Measurements from ENCODE around the gene TRIP4. TPM values are rescaled to one million over a fixed set of nuclear protein-coding genes. Genes with fewer than 3 reads are reported as not detected.
"Not testable (repeated sequence)": the region's sequence is repeated elsewhere in the genome, so short reads cannot be mapped to it uniquely, and the experiment has no call there.

TRIP4 gene
- total and polyA plus RNA-seq, 12 donors = 5.6 to 56.7 (median 18.2) TPM

- Histone ChIP-seq H3K36me3 (replicated peaks in 1 of 2) (no peaks in the 10 kb centered on the region), H3K4me3 (peak within 1 kb of the TSS; percentile 82 to 98 (median 96)), H3K27me3 (no peaks in the 10 kb centered on the region), H3K9me3 (replicated peaks in 1 of 3) (no peaks in the 10 kb centered on the region), H3K27ac (peak within 1 kb of the TSS in 4 of 5 donors; percentile 2 to 83 (median 67)), H3K4me1 (replicated peaks in 1 of 2) (peaks cover 10 to 24% of the 10 kb centered on the region in 2 donors)
- peak; percentile 94 to 98 (median 97) for DNase-seq
- intact Hi-C loops (cut with DNase I) = loop anchor here (2.0 to 5.0 kb wide), 2 partner anchors 143 to 144 kb away; no protein-coding TSS in a partner anchor
- peak; percentile 22 to 82 (median 58) for TF ChIP-seq CTCF (IDR thresholded peaks at IDR 0.05)
- TF ChIP-seq POLR2A (IDR thresholded peaks at IDR 0.05) = peak in 1 of 2 donors; percentile 31
- WGBS, 4 donors = 0 to 1% (median 1%) methylated on average over 17 to 41 of the region's 42 CpGs
Observed at GRCh38 chr15:64355944-64356709, 31.5 kb upstream of the TRIP4 start, which contains the start of gene CSNK1G1. CSNK1G1 (minus strand) TSS chr15:64356173; CDS start chr15:64300499, 55,674 bp downstream.

DNA sequence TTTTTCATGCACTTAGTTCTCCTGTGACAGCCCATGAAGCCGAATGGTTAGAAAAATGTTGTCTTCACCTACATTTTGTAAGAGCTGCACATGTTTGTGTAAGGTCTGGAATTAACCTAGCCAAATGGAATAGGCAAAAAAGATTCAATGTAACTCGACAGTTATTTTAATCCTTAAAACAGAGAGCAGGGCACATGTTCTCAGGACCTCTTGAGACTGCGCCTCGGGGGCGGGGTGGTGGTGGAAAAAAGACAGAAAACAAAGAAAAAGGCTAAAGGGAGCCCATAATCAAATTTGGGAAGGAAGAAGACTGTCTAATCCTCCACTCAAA lies 31.0 kb upstream of the TRIP4 start:
- H3K4me1 ChIP-seq (replicated peaks in 1 of 2) = peaks cover 10 to 20% of the 10 kb centered on the region in 2 donors
- no peak for DNase-seq
- peak overlapping the region in 2 of 5 donors; percentile 69 to 83 for H3K27ac ChIP-seq
- TF ChIP-seq CTCF (IDR thresholded peaks at IDR 0.05) = no peak
- no peak for TF ChIP-seq POLR2A (IDR thresholded peaks at IDR 0.05)
- no peaks in the 10 kb centered on the region for H3K36me3 ChIP-seq (replicated peaks in 1 of 2)
- no peaks in the 10 kb centered on the region for H3K27me3 ChIP-seq
- intact Hi-C loops (cut with DNase I) = loop anchor here (2.0 to 5.0 kb wide), 2 partner anchors 144 kb away; no protein-coding TSS in a partner anchor
- H3K4me3 ChIP-seq = peak overlapping the region in 2 of 4 donors; percentile 93 to 98
- WGBS, 4 donors = 19 to 37% (median 30%) methylated on average over 5 of the region's 5 CpGs
- no peaks in the 10 kb centered on the region for H3K9me3 ChIP-seq (replicated peaks in 1 of 3)

DNA sequence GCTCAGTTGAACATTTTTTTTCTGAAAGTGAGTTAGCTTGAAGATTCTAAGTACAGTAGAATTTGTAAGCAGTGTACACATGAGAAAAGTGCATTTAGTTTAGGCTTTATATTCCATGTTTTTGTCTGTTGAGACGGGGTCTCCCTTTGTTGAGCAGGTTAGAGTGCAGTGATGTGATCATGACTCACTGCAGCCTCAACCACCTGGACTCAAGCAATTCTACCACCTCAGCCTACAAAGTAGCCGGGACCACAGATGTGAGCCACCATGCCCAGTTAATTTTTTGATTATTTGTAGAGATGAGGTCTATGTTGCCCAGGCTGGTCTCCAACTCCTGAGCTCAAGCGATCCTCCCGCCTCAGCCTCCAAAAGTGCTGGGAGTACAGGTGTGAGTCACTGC lies 26.4 kb upstream of the TRIP4 start:
- TF ChIP-seq POLR2A (IDR thresholded peaks at IDR 0.05) (no peak), CTCF (IDR thresholded peaks at IDR 0.05) (no peak)
- Histone ChIP-seq H3K9me3 (replicated peaks in 1 of 3) (no peaks in the 10 kb centered on the region), H3K4me1 (replicated peaks in 1 of 2) (peaks cover 0 to 6% of the 10 kb centered on the region in 2 donors), H3K27ac (no peak overlapping the region), H3K4me3 (no peak overlapping the region), H3K36me3 (replicated peaks in 1 of 2) (no peaks in the 10 kb centered on the region), H3K27me3 (no peaks in the 10 kb centered on the region)
- DNase-seq = no peak
- intact Hi-C loops (cut with DNase I) = no loop called here
- WGBS, 4 donors = 94 to 100% (median 96%) methylated on average over 4 of the region's 4 CpGs

GRCh38 chr15:64369078-64369607 lies 18.5 kb upstream of the TRIP4 start:
- Histone ChIP-seq H3K27ac (no peak overlapping the region), H3K36me3 (replicated peaks in 1 of 2) (no peaks in the 10 kb centered on the region), H3K4me3 (no peak overlapping the region), H3K4me1 (replicated peaks in 1 of 2) (no peaks in the 10 kb centered on the region), H3K9me3 (replicated peaks in 1 of 3) (no peaks in the 10 kb centered on the region), H3K27me3 (no peaks in the 10 kb centered on the region)
- whole genome bisulfite sequencing, 4 donors = 55 to 69% (median 62%) methylated on average over 2 of the region's 2 CpGs
- TF ChIP-seq CTCF (IDR thresholded peaks at IDR 0.05) (no peak), POLR2A (IDR thresholded peaks at IDR 0.05) (no peak)
- peak in 2 of 7 donors; percentile 24 to 49 for DNase-seq
- intact Hi-C loops (cut with DNase I) = no loop called here

DNA sequence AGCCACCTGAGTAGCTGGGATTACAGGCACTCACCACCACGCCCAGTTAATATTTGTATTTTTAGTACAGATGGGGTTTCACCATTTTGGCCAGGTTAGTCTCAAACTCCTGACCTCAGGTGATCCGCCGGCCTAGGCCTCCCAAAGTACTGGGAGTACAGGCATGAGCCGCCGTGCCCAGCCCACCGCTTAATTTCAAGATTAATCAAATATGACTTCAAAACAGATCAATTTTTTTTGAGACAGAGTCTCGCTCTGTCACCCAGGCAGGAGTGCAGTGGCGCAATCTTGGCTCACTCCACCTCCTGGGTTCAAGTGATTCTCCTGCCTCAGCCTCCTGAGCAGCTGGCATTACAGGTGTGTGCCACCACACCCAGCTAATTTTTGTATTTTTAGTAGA lies 16.3 kb upstream of the TRIP4 start:
- H3K36me3 ChIP-seq (replicated peaks in 1 of 2); H3K4me1 ChIP-seq (replicated peaks in 1 of 2); DNase-seq; intact Hi-C loops (cut with DNase I); H3K9me3 ChIP-seq (replicated peaks in 1 of 3); H3K27me3 ChIP-seq; H3K4me3 ChIP-seq; H3K27ac ChIP-seq: not testable (repeated sequence)
- 98 to 99% (median 98%) methylated on average over 8 of the region's 8 CpGs for WGBS, 4 donors

Data from adrenal gland (tissue), 12 donors.